Gastroesophageal sphincter (tissue), 3 donors: ENCODE results near the gene KNDC1.

Source experiments
- CTCF ChIP-seq, 4 experiments: fragments of 200-600 bp in 2 of 4; fragments of 450-650 bp in 2 of 4; sonication (generic) in 1 of 4; IDR thresholded peaks; one replicate each; pipeline ENCODE4 v1.5.1; 2017 to 2019; ENCODE audit warnings: antibody characterized with exemption in 4 of 4, mild to moderate bottlenecking in 2 of 4, moderate library complexity in 2 of 4
- POLR2A ChIP-seq, 2 donors: fragments of 450-650 bp; IDR thresholded peaks; one replicate each; pipeline ENCODE4 v1.6.1; 2017; ENCODE audit warnings: antibody characterized with exemption in 2 of 2, mild to moderate bottlenecking in 2 of 2, moderate library complexity in 1 of 2
- POLR2AphosphoS5 ChIP-seq: sonication (generic); formaldehyde crosslinking; IDR thresholded peaks from one replicate; pipeline ENCODE4 v1.6.1; 2017; ENCODE audit warnings: antibody characterized with exemption

- TF ChIP-seq CTCF (IDR thresholded peaks at IDR 0.05), result no peak
- no peak for TF ChIP-seq POLR2AphosphoS5
- no peak for TF ChIP-seq POLR2A (IDR thresholded peaks at IDR 0.05)
Measured at GRCh38 chr10:133180965-133181639, 21.1 kb downstream of the KNDC1 start.
